CD14-positive monocyte (primary cell): ENCODE measurements around the gene HMGCS2. TPM values are rescaled to one million over a fixed set of nuclear protein-coding genes. Genes with fewer than 3 reads are reported as not detected.

Source experiments
- DNase-seq, 3 donors: peaks; one replicate each; pipeline ENCODE4 v3.0.0-alpha.2; 2011 to 2022
- H2AFZ ChIP-seq: 2 replicates; pipeline ENCODE4 v1.6.0; 2012; ENCODE audit warnings: mild to moderate bottlenecking, low read depth, low read length, inconsistent platforms; ENCODE audit not compliant: insufficient read depth, poor library complexity, severe bottlenecking
- H3K27ac ChIP-seq, 2 donors: 1 replicate in 1 of 2; 2 replicates in 1 of 2; pipeline ENCODE4 v1.5.1; 2012 to 2013; ENCODE audit warnings: low read length in 2 of 2, control low read depth in 1 of 2, inconsistent platforms in 1 of 2, low read depth in 1 of 2, mild to moderate bottlenecking in 1 of 2
- H3K27me3 ChIP-seq, 2 donors: one replicate each; pipeline versions ENCODE4 v1.6.0 to v1.6.1; 2011 to 2013; ENCODE audit warnings: low read length in 2 of 2; ENCODE audit not compliant: control insufficient read depth in 2 of 2, insufficient read depth in 2 of 2
- H3K36me3 ChIP-seq, 2 donors: replicated peaks in 1 of 2; 1 replicate in 1 of 2; 2 replicates in 1 of 2; pipeline versions ENCODE4 v1.5.1 to v1.6.1; 2012 to 2013; ENCODE audit warnings: low read length in 2 of 2, control low read depth in 1 of 2, inconsistent platforms in 1 of 2, mild to moderate bottlenecking in 1 of 2; ENCODE audit not compliant: insufficient read depth in 2 of 2, control insufficient read depth in 1 of 2
- H3K4me1 ChIP-seq, 2 donors: 1 replicate in 1 of 2; 2 replicates in 1 of 2; pipeline versions ENCODE4 v1.5.1 to v1.6.1; 2012 to 2013; ENCODE audit warnings: low read length in 2 of 2, control low read depth in 1 of 2, inconsistent platforms in 1 of 2, mild to moderate bottlenecking in 1 of 2, moderate library complexity in 1 of 2; ENCODE audit not compliant: insufficient read depth in 2 of 2, control insufficient read depth in 1 of 2
- H3K4me2 ChIP-seq: replicated peaks from 2 replicates; pipeline ENCODE3; 2012; ENCODE audit warnings: low read length, moderate library complexity, mild to moderate bottlenecking; ENCODE audit not compliant: poor library complexity, severe bottlenecking; ENCODE audit errors: extremely low read depth
- H3K4me3 ChIP-seq, 3 experiments: fragments of 200-600 bp in 1 of 3; sonication (generic) in 1 of 3; replicated peaks in 1 of 3; 1 replicate in 2 of 3; 2 replicates in 1 of 3; pipeline ENCODE4 v1.5.1; 2011 to 2013; ENCODE audit warnings: low read length in 3 of 3, mild to moderate bottlenecking in 3 of 3, control low read depth in 2 of 3, low read depth in 2 of 3, inconsistent platforms in 1 of 3, moderate library complexity in 1 of 3
- H3K79me2 ChIP-seq: 2 replicates; pipeline ENCODE4 v1.6.0; 2012; ENCODE audit warnings: mild to moderate bottlenecking, control low read depth, inconsistent platforms, low read length, moderate library complexity; ENCODE audit not compliant: insufficient read depth
- H3K9ac ChIP-seq: 2 replicates; pipeline ENCODE4 v1.6.0; 2017; ENCODE audit warnings: low read length, mild to moderate bottlenecking; ENCODE audit not compliant: insufficient read depth, poor library complexity, severe bottlenecking
- H3K9me3 ChIP-seq, 2 donors: replicated peaks in 1 of 2; 1 replicate in 1 of 2; 2 replicates in 1 of 2; pipeline versions ENCODE4 v1.5.1 to v1.6.1; 2012 to 2013; ENCODE audit warnings: low read length in 2 of 2, control low read depth in 1 of 2; ENCODE audit not compliant: control insufficient read depth in 1 of 2, insufficient read depth in 1 of 2
- H4K20me1 ChIP-seq: 2 replicates; pipeline ENCODE4 v1.6.0; 2012; ENCODE audit warnings: mild to moderate bottlenecking, low read length, control low read depth, moderate library complexity; ENCODE audit not compliant: insufficient read depth
- H3K27ac Mint-ChIP-seq, 7 donors: one replicate each; pipeline ENCODE4 v1.8.0; 2020; ENCODE audit warnings: mild to moderate bottlenecking in 7 of 7, mixed read lengths in 7 of 7, moderate library complexity in 6 of 7, inconsistent platforms in 2 of 7
- H3K27me3 Mint-ChIP-seq, 3 donors: one replicate each; pipeline ENCODE4 v1.8.0; 2021 to 2022; ENCODE audit warnings: low read depth in 3 of 3, mild to moderate bottlenecking in 3 of 3, mixed read lengths in 3 of 3, moderate library complexity in 3 of 3, inconsistent platforms in 1 of 3
- H3K36me3 Mint-ChIP-seq, 2 donors: one replicate each; pipeline ENCODE4 v1.8.0; 2020; ENCODE audit warnings: mixed read lengths in 2 of 2, inconsistent platforms in 1 of 2, mild to moderate bottlenecking in 1 of 2
- H3K4me1 Mint-ChIP-seq: one replicate; pipeline ENCODE4 v1.8.0; 2020; ENCODE audit warnings: mild to moderate bottlenecking, mixed read lengths
- H3K4me3 Mint-ChIP-seq, 2 donors: one replicate each; pipeline ENCODE4 v1.8.0; 2020; ENCODE audit warnings: mild to moderate bottlenecking in 2 of 2, mixed read lengths in 2 of 2, moderate library complexity in 1 of 2
- H3K9me3 Mint-ChIP-seq, 7 donors: one replicate each; pipeline ENCODE4 v1.8.0; 2020 to 2022; ENCODE audit warnings: mixed read lengths in 7 of 7, mild to moderate bottlenecking in 6 of 7, moderate library complexity in 6 of 7, inconsistent platforms in 2 of 7
- WGBS: methylation state at CpG from one replicate; pipeline ENCODE4 v1.1.5; 2013; ENCODE audit warnings: missing lambda C conversion rate; ENCODE audit not compliant: insufficient coverage; 5-methylcytosine and 5-hydroxymethylcytosine counted together
- intact Hi-C, 2 donors: fragments of 100-400 bp; cut with micrococcal nuclease; formaldehyde crosslinking; loops; one replicate each; pipeline versions ENCODE4 v1.15.0 to v1.15.1; 2023
- polyA plus RNA-seq, 3 donors: library from polyadenylated mRNA; depleted of rRNA in 1 of 3; unstranded in 2 of 3; stranded (reverse) in 1 of 3; fragments of 300-500 nt in 2 of 3; fragments of >200 nt in 1 of 3; fragmentation: Illumina TruSeq in 2 of 3; gene quantifications; 1 replicate in 2 of 3; 2 replicates in 1 of 3; pipeline ENCODE4 v1.2.3, GENCODE V29; 2012 to 2021
- TF ChIP-seq, protein P1 (sequence below): fragments of 200-600 bp; IDR thresholded peaks from one replicate; pipeline ENCODE4 v1.8.0; 2022; ENCODE audit warnings: antibody characterized with exemption, mild to moderate bottlenecking

HMGCS2 gene
- polyA plus RNA-seq, 3 donors = not detected

DNA sequence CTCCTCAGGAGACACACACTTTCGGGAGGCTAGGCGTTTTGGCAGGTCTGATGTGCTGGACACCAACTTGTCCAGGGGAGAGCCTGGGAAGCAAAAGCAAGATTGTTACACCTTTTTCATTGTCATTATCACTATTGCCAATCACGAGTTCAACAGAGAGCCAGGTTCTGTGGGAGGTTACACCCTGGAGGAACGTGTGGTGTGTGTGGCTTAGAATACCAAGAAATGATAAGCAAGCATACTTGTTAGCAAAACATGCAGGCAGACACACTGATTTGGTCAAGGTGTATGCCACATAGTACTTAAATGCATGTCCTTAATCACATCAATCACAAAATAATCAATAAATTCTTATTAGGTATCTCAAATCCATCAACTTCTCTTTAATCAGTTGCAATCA is 16.1 kb downstream of the HMGCS2 start:
- intact Hi-C loops = no loop called here
- Histone ChIP-seq H4K20me1 (no peaks in the 10 kb centered on the region), H3K27ac (no peak overlapping the region), H3K9ac (no peak overlapping the region), H3K79me2 (no peaks in the 10 kb centered on the region), H3K36me3 (no peaks in the 10 kb centered on the region), H3K4me1 (no peaks in the 10 kb centered on the region), H3K4me2 (no peak overlapping the region), H3K27me3 (no peaks in the 10 kb centered on the region), H2AFZ (no peak overlapping the region), H3K9me3 (no peaks in the 10 kb centered on the region), H3K4me3 (no peak overlapping the region)
- Mint-ChIP-seq H3K36me3 (no peaks in the 10 kb centered on the region), H3K27me3 (peaks cover 2 to 6% (median 4%) of the 10 kb centered on the region in 3 donors), H3K4me3 (no peak overlapping the region), H3K27ac (no peak overlapping the region), H3K4me1 (peaks cover 8% of the 10 kb centered on the region), H3K9me3 (peaks cover 0 to 2% (median 0%) of the 10 kb centered on the region in 7 donors)
- WGBS = 100% methylated on average over 2 of the region's 4 CpGs
- TF ChIP-seq, protein P1, sequence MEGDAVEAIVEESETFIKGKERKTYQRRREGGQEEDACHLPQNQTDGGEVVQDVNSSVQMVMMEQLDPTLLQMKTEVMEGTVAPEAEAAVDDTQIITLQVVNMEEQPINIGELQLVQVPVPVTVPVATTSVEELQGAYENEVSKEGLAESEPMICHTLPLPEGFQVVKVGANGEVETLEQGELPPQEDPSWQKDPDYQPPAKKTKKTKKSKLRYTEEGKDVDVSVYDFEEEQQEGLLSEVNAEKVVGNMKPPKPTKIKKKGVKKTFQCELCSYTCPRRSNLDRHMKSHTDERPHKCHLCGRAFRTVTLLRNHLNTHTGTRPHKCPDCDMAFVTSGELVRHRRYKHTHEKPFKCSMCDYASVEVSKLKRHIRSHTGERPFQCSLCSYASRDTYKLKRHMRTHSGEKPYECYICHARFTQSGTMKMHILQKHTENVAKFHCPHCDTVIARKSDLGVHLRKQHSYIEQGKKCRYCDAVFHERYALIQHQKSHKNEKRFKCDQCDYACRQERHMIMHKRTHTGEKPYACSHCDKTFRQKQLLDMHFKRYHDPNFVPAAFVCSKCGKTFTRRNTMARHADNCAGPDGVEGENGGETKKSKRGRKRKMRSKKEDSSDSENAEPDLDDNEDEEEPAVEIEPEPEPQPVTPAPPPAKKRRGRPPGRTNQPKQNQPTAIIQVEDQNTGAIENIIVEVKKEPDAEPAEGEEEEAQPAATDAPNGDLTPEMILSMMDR = no peak
- no peak for DNase-seq

DNA sequence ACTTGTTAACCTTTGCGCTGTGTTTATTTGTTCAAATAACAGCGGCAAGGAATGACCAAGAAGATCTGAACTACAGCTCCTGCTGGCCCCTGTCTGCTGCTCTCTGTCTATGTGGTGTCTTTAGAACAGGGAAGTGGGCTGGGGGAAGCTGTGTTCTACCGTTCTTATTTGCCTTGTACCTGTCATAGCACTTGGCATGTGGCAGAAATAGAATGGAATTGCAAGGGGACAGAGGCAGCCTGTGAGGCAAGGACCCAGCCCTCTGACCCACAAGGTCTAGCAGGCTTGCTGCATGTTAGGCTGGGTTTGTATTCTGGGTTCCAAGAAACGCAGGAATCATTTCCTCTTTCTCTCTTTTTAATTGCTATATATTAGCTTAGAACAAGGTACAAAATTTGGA is 20.7 kb downstream of the HMGCS2 start:
- peaks cover 0 to 6% (median 4%) of the 10 kb centered on the region in 3 donors for H3K27me3 Mint-ChIP-seq
- H3K4me3 ChIP-seq = no peak overlapping the region
- no peaks in the 10 kb centered on the region for H3K4me1 ChIP-seq
- no peak overlapping the region for H3K4me2 ChIP-seq
- no peaks in the 10 kb centered on the region for H3K79me2 ChIP-seq
- H2AFZ ChIP-seq = no peak overlapping the region
- H3K9me3 ChIP-seq = no peaks in the 10 kb centered on the region
- H3K9ac ChIP-seq = no peak overlapping the region
- H3K4me3 Mint-ChIP-seq = no peak overlapping the region
- no peak overlapping the region for H3K27ac Mint-ChIP-seq
- no peaks in the 10 kb centered on the region for H3K27me3 ChIP-seq
- H3K27ac ChIP-seq = no peak overlapping the region
- intact Hi-C loops = no loop called here
- no peak for DNase-seq
- peaks cover 14% of the 10 kb centered on the region for H3K4me1 Mint-ChIP-seq
- peaks cover 0 to 2% (median 0%) of the 10 kb centered on the region in 7 donors for H3K9me3 Mint-ChIP-seq
- H4K20me1 ChIP-seq = no peaks in the 10 kb centered on the region
- 64% methylated on average over 3 of the region's 4 CpGs for WGBS
- peaks cover 0 to 3% of the 10 kb centered on the region in 2 donors for H3K36me3 Mint-ChIP-seq
- TF ChIP-seq, protein P1 = no peak
- H3K36me3 ChIP-seq = peaks cover 0 to 3% of the 10 kb centered on the region in 2 donors
